Stimulated activated CD8-positive, alpha-beta memory T cell treated with anti-CD3 and anti-CD28 coated beads, Interleukin-12 subunit alpha, Interleukin-12 subunit beta, amount 100 ng/mL, for 4 hours (primary cell): ENCODE results near the gene SCPEP1.
A peak's percentile ranks its signal among the peaks of the same experiment; 100 is the strongest.

Source experiments
- DNase-seq: peaks from one replicate; pipeline ENCODE4 v3.0.0-alpha.2; 2020; ENCODE audit warnings: low read depth

The SCPEP1 gene

DNA sequence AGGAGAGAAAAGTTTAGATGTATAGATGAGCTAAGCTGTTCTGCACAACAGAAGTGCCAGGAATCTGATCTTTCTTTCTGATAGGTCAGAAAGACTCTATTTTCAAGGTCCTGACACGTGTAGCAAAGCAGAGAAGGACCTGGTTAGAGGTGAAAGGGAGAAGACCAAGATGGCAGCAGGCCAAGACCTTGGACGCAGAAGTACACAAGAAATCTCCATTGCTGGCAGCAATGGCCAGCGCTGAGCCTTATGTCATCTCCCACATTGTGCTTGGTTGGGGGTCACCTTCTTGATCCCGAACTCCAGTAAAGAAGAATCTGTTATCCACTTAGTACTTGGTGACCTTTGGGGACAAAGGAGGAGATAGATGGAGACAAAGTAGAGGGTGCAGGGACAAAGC lies 65.3 kb downstream of the SCPEP1 start:
- DNase-seq, result no peak

DNA sequence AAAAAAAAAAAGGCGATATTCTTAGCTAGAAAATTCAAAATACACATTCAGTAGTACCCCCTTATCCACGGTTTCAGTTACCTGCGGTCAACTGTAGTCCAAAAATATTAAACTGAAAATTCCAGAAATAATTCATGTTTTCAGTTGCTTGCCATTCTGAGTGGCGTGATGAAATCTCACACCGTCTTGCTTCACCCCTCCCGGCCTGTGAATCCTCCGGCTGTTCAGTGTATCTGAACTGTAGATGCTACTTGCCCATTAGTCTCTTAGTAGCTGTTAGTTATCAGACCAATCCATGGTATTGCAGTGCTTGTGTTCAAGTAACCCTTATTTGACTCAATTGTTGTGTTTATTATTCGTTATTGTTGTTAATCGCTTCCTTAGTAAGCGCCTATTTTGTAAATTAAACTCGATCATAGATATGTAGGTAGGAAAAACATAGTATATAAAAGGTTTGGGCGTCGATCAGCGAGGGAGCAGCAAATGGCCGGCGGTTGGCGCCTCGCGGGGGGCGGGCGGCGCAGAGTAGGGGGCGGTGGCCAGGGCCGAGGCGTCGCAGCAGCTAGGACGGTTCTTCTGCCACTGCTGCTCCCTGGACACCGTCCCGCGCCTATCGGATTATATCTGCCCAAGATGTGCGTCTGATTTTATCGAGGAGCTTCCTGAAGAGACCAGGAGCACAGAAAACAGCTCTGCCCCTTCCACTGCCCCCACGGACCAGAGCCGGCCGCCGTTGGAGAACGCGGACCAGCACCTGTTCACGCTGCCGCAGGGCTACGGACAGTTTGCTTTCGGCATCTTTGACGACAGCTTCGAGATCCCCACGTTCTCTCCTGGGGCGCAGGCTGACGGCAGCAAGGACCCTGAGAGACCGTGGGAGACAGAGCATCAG lies 67.3 kb downstream of the SCPEP1 start:
- DNase-seq, result no peak

DNA sequence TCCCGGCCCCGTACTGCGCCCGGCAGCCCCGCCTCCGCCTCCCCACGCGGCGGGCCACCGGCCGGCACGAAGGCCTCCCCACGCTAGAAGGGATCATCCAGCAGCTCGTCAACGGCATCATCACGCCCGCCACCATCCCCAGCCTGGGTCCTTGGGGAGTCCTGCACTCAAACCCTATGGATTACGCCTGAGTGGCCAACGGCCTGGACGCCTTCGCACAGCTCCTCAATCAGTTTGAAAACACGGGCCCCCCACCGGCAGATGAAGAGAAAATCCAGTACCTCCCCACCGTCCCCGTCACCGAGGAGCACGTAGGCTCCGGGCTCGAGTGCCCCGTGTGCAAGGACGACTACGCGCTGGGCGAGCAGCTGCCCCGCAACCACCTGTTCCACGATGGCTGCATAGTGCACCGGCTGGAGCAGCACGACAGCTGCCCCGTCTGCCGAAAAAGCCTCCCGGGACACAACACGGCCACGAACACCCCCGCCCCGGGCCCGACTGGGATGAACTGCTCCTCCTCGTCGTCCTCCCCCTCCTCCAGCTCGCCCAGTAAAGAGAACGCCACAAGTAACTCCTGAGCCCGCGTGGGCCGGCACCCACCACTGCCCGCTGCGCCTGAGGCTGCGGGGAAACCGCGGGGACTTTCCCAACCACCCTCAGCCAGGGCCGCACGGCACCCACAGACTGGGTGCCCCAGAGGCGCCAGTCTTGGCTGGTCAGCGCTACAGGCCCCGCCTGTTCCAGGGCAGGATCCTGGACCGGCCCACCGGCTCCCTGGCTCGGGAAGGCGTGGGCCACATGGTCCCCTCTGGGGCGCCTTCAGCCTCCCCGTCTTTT lies 68.2 kb downstream of the SCPEP1 start:
- peak; percentile 39 for DNase-seq

DNA sequence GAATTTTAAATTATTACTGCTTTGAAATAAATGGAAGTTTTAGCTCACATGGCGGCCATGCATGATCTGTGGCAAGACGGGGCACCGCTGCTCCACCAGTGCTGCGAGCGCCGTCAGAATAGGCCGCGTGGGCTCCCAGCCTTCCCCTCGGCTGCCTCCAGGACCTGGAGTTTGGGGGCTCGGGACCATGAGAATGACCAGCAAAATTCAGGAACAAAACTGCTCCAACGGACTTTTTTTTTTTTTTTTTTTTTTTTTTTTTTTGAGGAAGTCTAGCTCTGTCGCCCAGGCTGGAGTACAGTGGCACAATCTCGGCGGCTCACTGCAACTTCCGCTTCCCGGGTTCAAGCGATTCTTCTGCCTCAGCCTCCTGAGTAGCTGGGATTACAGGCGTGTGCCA lies 68.8 kb downstream of the SCPEP1 start:
- DNase-seq, result no peak

DNA sequence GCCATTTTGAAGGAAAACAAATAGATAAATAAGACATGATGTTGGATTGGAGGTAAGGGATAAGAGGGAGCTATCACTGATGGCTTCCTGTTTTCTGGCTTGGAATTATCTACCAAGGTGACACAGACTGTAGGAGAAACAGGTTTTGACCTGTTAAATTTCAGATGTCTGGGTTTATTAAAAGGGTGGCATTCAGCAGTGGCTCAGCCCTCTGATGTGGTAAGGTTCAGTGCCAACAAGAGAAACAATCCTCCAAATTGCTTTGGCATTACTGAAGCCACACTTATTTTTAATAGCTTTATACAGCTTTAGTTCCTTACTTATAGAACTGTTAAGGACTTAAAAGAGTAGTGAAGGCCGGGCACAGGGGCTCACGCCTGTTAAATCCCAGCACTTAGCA lies 70.2 kb downstream of the SCPEP1 start:
- no peak for DNase-seq

DNA sequence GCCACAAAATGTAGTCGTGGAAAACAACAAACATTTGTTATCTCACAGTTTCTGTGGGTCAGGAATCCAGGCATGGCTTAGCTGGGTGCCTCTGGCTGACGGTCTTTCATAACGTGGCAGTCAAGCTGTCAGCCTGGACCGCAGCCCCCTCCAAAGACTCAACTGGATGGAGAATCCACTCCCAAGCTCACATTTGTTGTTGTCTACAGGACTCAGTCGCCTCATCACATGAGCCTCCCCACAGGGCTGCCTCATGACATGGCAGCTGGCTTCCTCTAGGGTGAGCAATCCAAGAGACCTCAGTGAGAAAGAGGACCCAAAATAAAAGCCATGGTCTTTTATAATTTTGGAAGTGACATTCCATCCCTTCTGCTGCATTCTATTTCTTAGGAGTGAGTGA lies 72.4 kb downstream of the SCPEP1 start:
- no peak for DNase-seq

DNA sequence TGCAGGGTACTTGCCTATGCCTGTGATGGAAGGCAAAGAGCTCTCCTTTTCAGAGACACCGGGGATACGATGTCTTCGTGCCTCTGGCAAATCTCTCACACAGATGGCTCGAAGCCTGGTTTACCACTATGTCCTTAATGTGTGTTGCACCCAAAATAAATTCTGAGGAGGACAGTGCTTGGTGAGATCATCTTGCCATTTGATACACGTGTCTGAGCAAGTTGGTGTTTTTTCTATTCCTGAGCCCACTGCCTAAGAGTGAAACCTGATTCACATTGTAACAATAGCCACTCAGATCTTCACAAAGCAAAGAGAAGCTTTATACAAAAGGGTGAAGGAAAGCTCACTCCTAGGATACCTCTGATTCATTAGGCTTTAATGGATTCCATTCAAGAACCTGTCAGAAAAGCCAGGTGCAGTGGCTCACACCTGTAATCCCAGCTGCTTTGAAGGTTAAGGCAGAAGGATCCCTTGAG lies 74.0 kb downstream of the SCPEP1 start:
- DNase-seq, result no peak
